ENCODE results near the gene KDM2A.
"Not testable (repeated sequence)": the region's sequence is repeated elsewhere in the genome, so short reads cannot be mapped to it uniquely, and the experiment has no call there.

The KDM2A gene

GRCh38 chr11:67253872-67254624, 135.0 kb downstream of the KDM2A start:
- peak overlapping the region in 3 of 11 experiments; percentile 36 to 51 (median 49); a peak in 4 of 22 replicates for H3K27ac ChIP-seq
- no peak for TF ChIP-seq Cebpa-rat (IDR thresholded peaks at IDR 0.05)
- peaks cover 13 to 99% (median 93%) of the 10 kb centered on the region in 11 experiments; a peak in 21 of 22 replicates for H4K20me1 ChIP-seq

GRCh38 chr11:67254798-67255197, 135.7 kb downstream of the KDM2A start:
- H3K4me1 ChIP-seq = peaks cover 16 to 86% (median 32%) of the 10 kb centered on the region in 10 experiments
- no peak for TF ChIP-seq Cebpa-rat (IDR thresholded peaks at IDR 0.05)
- H3K36me3 ChIP-seq = peaks cover 57 to 91% (median 88%) of the 10 kb centered on the region in 11 experiments
- peaks cover 0 to 3% (median under 1%) of the 10 kb centered on the region in 11 experiments; a peak in 3 of 22 replicates for H3K27me3 ChIP-seq
- peaks cover 6 to 91% (median 86%) of the 10 kb centered on the region in 11 experiments; a peak in 21 of 22 replicates for H4K20me1 ChIP-seq
- H3K27ac ChIP-seq = peak overlapping the region in 3 of 11 experiments; percentile 16 to 49 (median 22); a peak in 3 of 22 replicates
- H3K4me2 ChIP-seq = peak overlapping the region in 3 of 11 experiments; percentile 14 to 89 (median 86); a peak in 6 of 22 replicates
- H3K9me3 ChIP-seq (replicated peaks in 1 of 11) = no peaks in the 10 kb centered on the region
- H3K4me3 ChIP-seq = no peak overlapping the region
- peak overlapping the region in 8 of 11 experiments; percentile 5 to 54 (median 22); a peak in 3 of 22 replicates for H3K9ac ChIP-seq

More at GRCh38 chr11:67253872-67254624, 135.0 kb downstream of the KDM2A start:
- Histone ChIP-seq H3K9ac (peak overlapping the region in 6 of 11 experiments; percentile 4 to 54 (median 21); a peak in 4 of 22 replicates), H3K27me3 (no peaks in the 10 kb centered on the region; a peak in 1 of 22 replicates), H3K9me3 (replicated peaks in 1 of 11) (no peaks in the 10 kb centered on the region), H3K4me1 (peaks cover 16 to 85% (median 32%) of the 10 kb centered on the region in 10 experiments), H3K36me3 (peaks cover 65 to 98% (median 95%) of the 10 kb centered on the region in 11 experiments), H3K4me3 (peak overlapping the region in 1 of 10 experiments; percentile 14; a peak in 2 of 20 replicates), H3K4me2 (peak overlapping the region in 4 of 11 experiments; percentile 24 to 89 (median 74); a peak in 6 of 22 replicates)

GRCh38 chr11:67255353-67255752, 136.3 kb downstream of the KDM2A start:
- Histone ChIP-seq H3K36me3 (peaks cover 52 to 86% (median 82%) of the 10 kb centered on the region in 11 experiments), H4K20me1 (peaks cover 6 to 86% (median 80%) of the 10 kb centered on the region in 11 experiments; a peak in 21 of 22 replicates)
- no peak for TF ChIP-seq Cebpa-rat (IDR thresholded peaks at IDR 0.05)

GRCh38 chr11:67255864-67256263, 136.8 kb downstream of the KDM2A start:
- Histone ChIP-seq H3K9me3 (replicated peaks in 1 of 11) (no peaks in the 10 kb centered on the region), H3K36me3 (peaks cover 47 to 81% (median 77%) of the 10 kb centered on the region in 11 experiments), H4K20me1 (peaks cover 6 to 81% (median 75%) of the 10 kb centered on the region in 11 experiments; a peak in 21 of 22 replicates), H3K27me3 (peaks cover 0 to 14% (median 10%) of the 10 kb centered on the region in 11 experiments; a peak in 17 of 22 replicates), H3K4me1 (peaks cover 17 to 84% (median 32%) of the 10 kb centered on the region in 10 experiments), H3K4me2 (peak overlapping the region in 1 of 11 experiments; percentile 89; a peak in 2 of 22 replicates), H3K27ac (no peak overlapping the region; a peak in 1 of 22 replicates), H3K4me3 (no peak overlapping the region), H3K9ac (peak overlapping the region in 4 of 11 experiments; percentile 15 to 54 (median 22); a peak in 2 of 22 replicates)
- no peak for TF ChIP-seq Cebpa-rat (IDR thresholded peaks at IDR 0.05)

More at GRCh38 chr11:67255353-67255752, 136.3 kb downstream of the KDM2A start:
- H3K27ac ChIP-seq = peak overlapping the region in 1 of 11 experiments; percentile 22; a peak in 2 of 22 replicates
- H3K4me1 ChIP-seq = peaks cover 16 to 84% (median 32%) of the 10 kb centered on the region in 10 experiments
- H3K27me3 ChIP-seq = peaks cover 0 to 9% (median 6%) of the 10 kb centered on the region in 11 experiments; a peak in 15 of 22 replicates
- H3K9me3 ChIP-seq (replicated peaks in 1 of 11) = no peaks in the 10 kb centered on the region
- H3K4me3 ChIP-seq = no peak overlapping the region
- peak overlapping the region in 8 of 11 experiments; percentile 5 to 54 (median 21); a peak in 5 of 22 replicates for H3K9ac ChIP-seq
- peak overlapping the region in 3 of 11 experiments; percentile 14 to 89 (median 86); a peak in 5 of 22 replicates for H3K4me2 ChIP-seq

GRCh38 chr11:67256477-67257135, 137.5 kb downstream of the KDM2A start:
- Histone ChIP-seq H3K36me3 (peaks cover 39 to 73% (median 70%) of the 10 kb centered on the region in 11 experiments), H3K27me3 (peaks cover 0 to 21% (median 17%) of the 10 kb centered on the region in 11 experiments; a peak in 19 of 22 replicates), H4K20me1 (peaks cover 6 to 73% (median 68%) of the 10 kb centered on the region in 11 experiments; a peak in 20 of 22 replicates), H3K9ac (peak overlapping the region in 3 of 11 experiments; percentile 2 to 9 (median 7); a peak in 2 of 22 replicates), H3K4me3 (no peak overlapping the region), H3K9me3 (replicated peaks in 1 of 11) (no peaks in the 10 kb centered on the region), H3K4me1 (peaks cover 18 to 82% (median 37%) of the 10 kb centered on the region in 10 experiments), H3K27ac (peak overlapping the region in 1 of 11 experiments; percentile 13; a peak in 1 of 22 replicates), H3K4me2 (peak overlapping the region in 6 of 11 experiments; percentile 4 to 85 (median 29); a peak in 11 of 22 replicates)
- TF ChIP-seq Cebpa-rat (IDR thresholded peaks at IDR 0.05) = no peak

GRCh38 chr11:67260406-67260805, 141.3 kb downstream of the KDM2A start:
- Histone ChIP-seq H3K36me3 (peaks cover 12 to 37% (median 32%) of the 10 kb centered on the region in 11 experiments), H3K4me2 (peak overlapping the region in 1 of 11 experiments; percentile 85; a peak in 1 of 22 replicates), H3K9ac (no peak overlapping the region), H3K27ac (no peak overlapping the region), H3K4me3 (no peak overlapping the region), H3K27me3 (peaks cover 0 to 28% (median 24%) of the 10 kb centered on the region in 11 experiments; a peak in 19 of 22 replicates), H4K20me1 (peaks cover 0 to 35% (median 30%) of the 10 kb centered on the region in 11 experiments; a peak in 18 of 22 replicates), H3K4me1 (peaks cover 49 to 83% (median 63%) of the 10 kb centered on the region in 10 experiments), H3K9me3 (replicated peaks in 1 of 11) (no peaks in the 10 kb centered on the region)
- no peak for TF ChIP-seq Cebpa-rat (IDR thresholded peaks at IDR 0.05)

GRCh38 chr11:67260885-67261639, 142.0 kb downstream of the KDM2A start:
- peaks cover 0 to 29% (median 24%) of the 10 kb centered on the region in 11 experiments; a peak in 16 of 22 replicates for H4K20me1 ChIP-seq
- peaks cover 56 to 84% (median 65%) of the 10 kb centered on the region in 10 experiments for H3K4me1 ChIP-seq
- peak overlapping the region in 3 of 10 experiments; percentile 27 to 51 (median 35); a peak in 4 of 20 replicates for H3K4me3 ChIP-seq
- H3K9ac ChIP-seq = peak overlapping the region in 10 of 11 experiments; percentile 34 to 66 (median 58); a peak in 14 of 22 replicates
- 0 out of 22 replicates have a peak overlapping the region, but pooled peaks of 1 of the 11 experiments have one; percentile 35 for H3K27ac ChIP-seq
- peaks cover 6 to 31% (median 26%) of the 10 kb centered on the region in 11 experiments; a peak in 21 of 22 replicates for H3K36me3 ChIP-seq
- not testable (repeated sequence) for H3K9me3 ChIP-seq (replicated peaks in 1 of 11)
- peak overlapping the region; percentile 48 to 97 (median 74); a peak in 20 of 22 replicates for H3K4me2 ChIP-seq
- peaks cover 0 to 28% (median 24%) of the 10 kb centered on the region in 11 experiments; a peak in 19 of 22 replicates for H3K27me3 ChIP-seq

All from BLaER1 treated with 17β-estradiol and CSF1 and Interleukin-3, amounts not matched to agents 10 nM and 100 nM (cell line).